ENCODE measurements around the gene NDST4. TPM values are rescaled to one million over a fixed set of nuclear protein-coding genes. Genes with fewer than 3 reads are reported as not detected.

The NDST4 gene
- total and polyA plus RNA-seq, 2 donors from 2014 or later = not detected

GRCh38 chr4:115110191-115111181 lies 2.9 kb downstream of the NDST4 start:
- intact Hi-C loops (cut with DNase I) = no loop called here
- H3K27me3 ChIP-seq (ENCODE audit: control insufficient read depth, insufficient read depth, low read length) = no peaks in the 10 kb centered on the region
- no peak for FAIRE-seq
- TF ChIP-seq CTCF (IDR thresholded peaks at IDR 0.05; ENCODE audit: borderline replicate concordance, extremely low read depth, insufficient read depth) = no peak
- H3K36me3 ChIP-seq (ENCODE audit: control insufficient read depth in 2 of 3, insufficient read depth in 3 of 3, low read length in 3 of 3) = no peaks in the 10 kb centered on the region
- H3K4me3 ChIP-seq (ENCODE audit: low read length in 3 of 3) = no peak overlapping the region
- no peaks in the 10 kb centered on the region for H3K4me1 ChIP-seq (ENCODE audit: control insufficient read depth in 2 of 3, insufficient read depth in 2 of 3, low read depth in 1 of 3, low read length in 3 of 3)
- peak in 3 of 5 donors; percentile 44 to 83 (median 75) for DNase-seq
- H3K27ac ChIP-seq (ENCODE audit: low read depth in 2 of 2, low read length in 2 of 2) = no peak overlapping the region
- H3K9ac ChIP-seq (ENCODE audit: low read length in 3 of 3) = no peak overlapping the region
- no peaks in the 10 kb centered on the region for H3K9me3 ChIP-seq (ENCODE audit: control insufficient read depth in 2 of 3, insufficient read depth in 1 of 3, low read length in 3 of 3)

DNA sequence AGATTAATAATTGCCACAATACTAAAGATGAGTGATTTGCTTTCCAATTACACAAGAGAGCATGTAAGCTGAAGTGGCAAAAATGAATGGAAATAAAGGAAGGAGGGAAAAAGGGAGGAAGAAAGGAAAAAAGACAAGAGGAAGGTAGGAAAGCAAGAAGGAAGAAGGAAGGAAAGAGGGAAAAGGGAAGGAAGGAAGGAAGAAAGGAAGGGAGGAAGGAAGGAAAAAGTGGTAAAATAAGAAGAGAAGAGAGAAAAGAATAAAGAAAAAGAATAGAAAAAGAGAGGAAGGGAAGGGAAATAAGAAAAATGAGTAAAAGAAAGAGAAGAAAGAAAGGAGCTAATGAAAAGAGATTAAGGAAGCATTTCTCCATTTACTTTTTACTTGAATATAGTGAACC lies 4.6 kb downstream of the NDST4 start:
- Histone ChIP-seq H3K27ac (ENCODE audit: low read depth in 2 of 2, low read length in 2 of 2) (no peak overlapping the region), H3K9me3 (ENCODE audit: control insufficient read depth in 2 of 3, insufficient read depth in 1 of 3, low read length in 3 of 3) (no peaks in the 10 kb centered on the region), H3K9ac (ENCODE audit: low read length in 3 of 3) (no peak overlapping the region), H3K4me3 (ENCODE audit: low read length in 3 of 3) (no peak overlapping the region), H3K36me3 (ENCODE audit: control insufficient read depth in 2 of 3, insufficient read depth in 3 of 3, low read length in 3 of 3) (no peaks in the 10 kb centered on the region), H3K4me1 (ENCODE audit: control insufficient read depth in 2 of 3, insufficient read depth in 2 of 3, low read depth in 1 of 3, low read length in 3 of 3) (no peaks in the 10 kb centered on the region), H3K27me3 (ENCODE audit: control insufficient read depth, insufficient read depth, low read length) (no peaks in the 10 kb centered on the region)
- no peak for TF ChIP-seq CTCF (IDR thresholded peaks at IDR 0.05; ENCODE audit: borderline replicate concordance, extremely low read depth, insufficient read depth)
- intact Hi-C loops (cut with DNase I) = no loop called here
- no peak for FAIRE-seq
- DNase-seq = no peak

GRCh38 chr4:115107411-115107810 lies 6.0 kb downstream of the NDST4 start:
- Histone ChIP-seq H3K36me3 (ENCODE audit: control insufficient read depth in 2 of 3, insufficient read depth in 3 of 3, low read length in 3 of 3) (no peaks in the 10 kb centered on the region), H3K9me3 (ENCODE audit: control insufficient read depth in 2 of 3, insufficient read depth in 1 of 3, low read length in 3 of 3) (no peaks in the 10 kb centered on the region), H3K9ac (ENCODE audit: low read length in 3 of 3) (no peak overlapping the region), H3K4me3 (ENCODE audit: low read length in 3 of 3) (no peak overlapping the region), H3K4me1 (ENCODE audit: control insufficient read depth in 2 of 3, insufficient read depth in 2 of 3, low read depth in 1 of 3, low read length in 3 of 3) (no peaks in the 10 kb centered on the region), H3K27me3 (ENCODE audit: control insufficient read depth, insufficient read depth, low read length) (no peaks in the 10 kb centered on the region), H3K27ac (ENCODE audit: low read depth in 2 of 2, low read length in 2 of 2) (no peak overlapping the region)
- DNase-seq (no peak), FAIRE-seq (no peak)
- intact Hi-C loops (cut with DNase I) = no loop called here
- TF ChIP-seq CTCF (IDR thresholded peaks at IDR 0.05; ENCODE audit: borderline replicate concordance, extremely low read depth, insufficient read depth) = no peak

Data from kidney (tissue), 14 donors.